AG09309 (cell line): Measurements from ENCODE around the gene MAPK8.

Experiments
- DNase-seq: peaks from one replicate; pipeline ENCODE4 v3.0.0-alpha.2; 2010; ENCODE audit warnings: low read depth
- H3K4me3 ChIP-seq: 2 replicates; pipeline ENCODE4 v1.5.1; 2011; ENCODE audit warnings: mild to moderate bottlenecking, low read depth, low read length, moderate library complexity; ENCODE audit not compliant: control insufficient read depth
- CTCF ChIP-seq: IDR thresholded peaks from 2 replicates; pipeline ENCODE4 v1.5.1; 2011; ENCODE audit warnings: mild to moderate bottlenecking, low read depth, low read length, inconsistent platforms; ENCODE audit not compliant: insufficient read depth, control insufficient read depth; ENCODE audit errors: missing control alignments

MAPK8 gene

GRCh38 chr10:48306265-48306869, at the start of gene MAPK8:
Gene MAPK8 (plus strand): TSS chr10:48306677. CDS start chr10:48401661, 94,984 bp downstream.
- H3K4me3 ChIP-seq = peak within 1 kb of the TSS; percentile 74
- TF ChIP-seq CTCF = no peak
- peak; percentile 23 for DNase-seq

GRCh38 chr10:48257407-48257961, 49.0 kb upstream of the MAPK8 start:
- no peak for DNase-seq
- TF ChIP-seq CTCF = no peak
- H3K4me3 ChIP-seq = no peak overlapping the region

- TF ChIP-seq CTCF = no peak
- no peak for DNase-seq
- H3K4me3 ChIP-seq = no peak overlapping the region
Measured at GRCh38 chr10:48258105-48258504, 48.4 kb upstream of the MAPK8 start.

GRCh38 chr10:48266528-48266927, 39.9 kb upstream of the MAPK8 start:
- H3K4me3 ChIP-seq = no peak overlapping the region
- DNase-seq = no peak
- no peak for TF ChIP-seq CTCF

GRCh38 chr10:48271047-48271730, 35.3 kb upstream of the MAPK8 start:
- no peak for TF ChIP-seq CTCF
- H3K4me3 ChIP-seq = no peak overlapping the region
- no peak for DNase-seq

- TF ChIP-seq CTCF = no peak
- no peak for DNase-seq
- H3K4me3 ChIP-seq = no peak overlapping the region
Measured at GRCh38 chr10:48272682-48273081, 33.8 kb upstream of the MAPK8 start.
